Nucleus accumbens (tissue), 56 donors: ENCODE results near the gene RNMT.
A peak's percentile ranks its signal among the peaks of the same experiment; 100 is the strongest.
"Not testable (repeated sequence)": the region's sequence is repeated elsewhere in the genome, so short reads cannot be mapped to it uniquely, and the experiment has no call there.

Experiments used
- DNase-seq, 56 donors: peaks; one replicate each; lab custom pipeline; 2025; lab: John Stamatoyannopoulos, UW

RNMT gene

DNA sequence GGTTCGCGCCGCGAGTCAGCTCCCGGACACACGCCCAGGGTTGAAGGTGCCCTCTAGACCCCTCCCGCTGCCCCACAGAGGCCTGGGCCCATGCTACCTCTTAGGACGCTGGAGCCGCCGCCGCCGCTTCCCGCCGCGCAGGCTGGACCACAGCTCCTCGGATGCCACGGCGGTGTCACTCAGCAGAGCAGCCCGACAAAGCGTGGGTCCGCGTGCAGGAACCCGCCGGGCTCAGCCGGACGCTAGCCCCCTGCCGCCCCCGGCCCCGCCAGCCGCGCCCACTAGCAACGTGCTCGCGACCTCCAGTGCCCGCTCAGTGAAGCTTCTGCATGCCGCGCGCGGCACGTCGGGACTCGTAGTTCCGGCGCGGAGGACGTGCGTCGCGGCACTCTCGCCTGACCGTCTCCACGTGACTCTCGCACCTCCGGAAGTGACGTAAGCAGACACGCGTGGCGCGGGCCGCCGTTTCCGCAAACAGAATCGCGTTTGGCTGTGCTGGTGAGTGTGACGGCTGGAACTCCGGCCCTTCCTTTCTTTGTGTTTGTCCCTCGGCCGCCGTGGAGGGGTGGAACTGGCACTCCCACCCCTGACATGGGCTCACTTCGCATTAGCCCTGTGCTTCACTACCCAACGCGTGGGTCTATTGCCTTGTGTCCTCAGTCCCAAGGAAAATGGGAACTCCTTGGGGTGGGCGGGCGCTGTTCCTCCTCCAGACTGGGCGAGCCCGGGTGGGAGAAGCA is at the start of gene RNMT, which contains the start of gene FAM210A:
Gene RNMT, plus strand, starts transcription at position 442 of the 740 bp plus-strand sequence. CDS start 4,845 bp downstream, outside the sequence.
Gene FAM210A, minus strand, starts transcription at position 327 of the 740 bp plus-strand sequence. CDS start 44,481 bp downstream, outside the sequence.
- DNase-seq = peak; percentile 56 to 98 (median 94)

DNA sequence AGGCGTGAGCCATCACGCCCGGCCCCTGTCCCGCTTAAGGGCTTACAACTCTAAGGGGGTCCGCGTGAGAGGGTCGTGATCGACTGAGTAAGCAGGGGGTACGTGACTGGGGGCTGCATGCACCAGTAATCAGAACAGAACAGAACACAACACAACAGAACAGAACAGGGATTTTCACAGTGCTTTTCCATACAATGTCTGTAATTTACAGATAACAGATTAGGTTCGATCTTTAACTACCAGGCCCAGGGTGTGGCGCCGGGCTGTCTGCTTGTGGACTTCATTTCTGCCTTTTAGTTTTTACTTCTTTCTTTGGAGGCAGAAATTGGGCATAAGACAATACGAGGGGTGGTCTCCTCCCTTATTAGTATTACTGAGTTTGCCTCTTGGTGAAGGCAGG is 49.1 kb upstream of the RNMT start:
- not testable (repeated sequence) for DNase-seq

DNA sequence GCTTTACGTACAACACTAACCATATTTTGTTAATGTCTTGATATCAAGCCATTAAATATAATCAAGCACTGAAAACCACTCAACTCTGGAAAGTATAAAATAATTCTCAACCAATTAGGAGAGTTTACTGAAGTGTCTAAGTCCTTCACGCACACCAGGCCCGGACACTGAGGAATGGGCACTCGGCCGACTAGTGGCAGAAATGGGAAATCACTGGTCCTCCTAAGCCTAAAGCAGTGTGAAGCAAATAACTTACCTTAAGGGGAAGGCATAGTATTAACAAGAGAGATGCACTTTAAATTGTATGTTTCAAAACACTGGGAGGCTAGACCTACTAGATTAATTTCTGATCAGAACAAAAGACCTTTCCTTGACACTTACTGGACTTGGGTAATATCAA is 45.9 kb upstream of the RNMT start:
- DNase-seq = peak in 7 of 56 donors; percentile 4 to 43 (median 12)

DNA sequence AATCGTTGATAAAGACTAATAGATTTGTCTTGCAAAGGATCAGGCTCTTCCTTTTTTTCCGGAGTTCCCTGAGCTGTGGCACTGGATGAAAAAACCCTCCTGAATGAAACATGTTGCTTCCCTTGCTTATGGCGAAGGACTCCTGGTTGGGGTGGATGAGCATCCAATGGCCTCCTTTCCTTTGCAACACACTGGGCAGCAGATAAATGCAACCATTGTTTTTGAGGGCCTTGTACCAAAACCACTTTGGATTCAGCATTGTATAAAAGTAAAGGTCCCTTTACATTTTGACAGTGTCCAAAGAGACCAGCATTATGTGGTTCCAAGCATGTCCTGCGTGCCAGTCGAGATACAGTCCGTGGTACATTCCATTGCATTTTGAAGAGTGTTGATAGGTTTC is 44.8 kb upstream of the RNMT start:
- DNase-seq = peak in 1 of 56 donors; percentile 13

DNA sequence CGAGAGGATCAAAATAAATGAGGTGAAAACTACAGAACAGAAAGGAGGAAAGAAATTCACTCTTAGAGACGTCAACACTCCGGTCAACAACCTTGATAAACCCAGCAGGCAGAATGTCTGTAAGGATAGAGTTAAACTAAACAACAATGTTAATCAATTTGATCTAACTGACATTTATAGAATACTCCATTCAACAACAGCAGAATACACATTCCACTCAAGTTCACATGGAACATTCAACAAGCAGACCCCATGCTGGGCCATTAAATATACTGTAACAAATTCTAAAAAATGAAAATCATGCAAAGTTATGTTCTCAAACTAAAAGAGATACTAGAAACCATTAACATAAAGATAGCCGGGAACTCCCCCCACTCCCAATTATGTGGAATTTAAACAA is 41.9 kb upstream of the RNMT start:
- no peak for DNase-seq

DNA sequence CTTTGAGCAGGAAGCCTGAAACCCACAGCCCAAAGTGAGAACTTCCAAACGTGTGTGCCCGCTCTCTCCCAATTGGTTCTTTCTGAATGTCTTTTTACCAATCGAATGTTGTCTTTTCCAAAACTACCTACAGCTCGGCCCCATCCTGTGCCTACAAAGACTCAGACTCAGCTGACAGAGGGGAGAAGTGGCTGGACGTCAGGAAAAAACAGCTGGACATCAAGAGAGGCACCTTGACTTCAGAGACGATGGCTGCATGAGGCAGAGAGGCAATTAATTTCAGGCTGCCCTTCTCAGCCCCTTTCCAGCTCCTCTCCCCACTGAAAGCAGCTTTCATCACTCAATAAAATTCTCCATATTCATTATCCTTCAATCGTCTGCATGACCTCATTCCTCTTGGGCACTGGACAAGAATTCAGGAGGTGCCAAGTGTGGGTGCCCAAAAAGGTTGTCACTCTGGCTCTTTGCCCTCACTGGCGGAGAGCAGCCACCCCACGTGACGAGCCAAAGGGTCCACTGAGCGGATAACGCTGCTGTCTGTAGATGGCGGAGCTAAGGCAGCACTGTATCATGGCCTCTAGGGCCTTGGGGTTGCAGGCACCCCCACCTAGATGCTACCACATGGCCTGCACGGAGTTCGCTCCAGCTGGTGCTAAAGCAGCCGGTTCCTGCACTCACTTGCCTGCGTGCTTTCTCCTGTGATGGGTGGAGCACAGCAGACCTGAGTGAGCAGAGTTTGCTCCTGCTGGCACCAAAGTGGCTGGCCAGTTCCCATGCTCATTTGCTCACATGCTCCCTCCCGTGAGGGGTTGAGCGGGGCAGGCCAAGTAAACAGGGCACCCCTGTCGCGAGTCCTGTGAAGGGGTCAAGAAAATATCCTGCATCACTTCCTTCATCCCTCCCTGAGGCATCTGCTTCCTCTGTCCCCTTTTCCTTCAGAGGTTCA is 38.0 kb upstream of the RNMT start:
- peak in 2 of 56 donors; percentile 12 to 27 for DNase-seq

DNA sequence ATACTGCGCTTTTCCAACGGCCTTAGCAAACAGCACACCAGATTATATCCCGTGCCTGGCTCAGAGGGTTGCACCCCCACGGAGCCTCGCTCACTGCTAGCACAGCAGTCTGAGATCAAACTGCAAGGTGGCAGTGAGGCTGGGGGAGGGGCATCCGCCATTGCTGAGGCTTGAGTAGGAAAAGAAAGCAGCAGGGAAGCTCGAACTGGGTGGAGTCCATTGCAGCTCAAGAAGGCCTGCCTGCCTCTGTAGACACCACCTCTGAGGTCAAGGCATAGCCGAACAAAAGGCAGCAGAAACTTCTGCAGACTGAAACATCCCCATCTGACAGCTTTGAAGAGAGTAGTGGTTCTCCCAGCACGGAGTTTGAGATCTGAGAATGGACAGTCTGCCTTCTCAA is 36.4 kb upstream of the RNMT start:
- DNase-seq = not testable (repeated sequence)

DNA sequence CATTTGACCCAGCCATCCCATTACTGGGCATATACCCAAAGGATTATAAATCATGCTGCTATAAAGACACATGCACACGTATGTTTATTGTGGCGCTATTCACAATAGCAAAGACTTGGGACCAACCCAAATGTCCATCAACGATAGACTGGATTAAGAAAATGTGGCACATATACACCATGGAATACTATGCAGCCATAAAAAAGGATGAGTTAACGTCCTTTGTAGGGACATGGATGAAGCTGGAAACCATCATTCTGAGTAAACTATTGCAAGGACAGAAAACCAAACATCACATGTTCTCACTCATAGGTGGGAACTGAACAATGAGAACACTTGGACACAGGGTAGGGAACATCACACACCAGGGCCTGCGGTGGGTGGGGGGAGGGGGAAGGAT is 31.1 kb upstream of the RNMT start:
- not testable (repeated sequence) for DNase-seq

DNA sequence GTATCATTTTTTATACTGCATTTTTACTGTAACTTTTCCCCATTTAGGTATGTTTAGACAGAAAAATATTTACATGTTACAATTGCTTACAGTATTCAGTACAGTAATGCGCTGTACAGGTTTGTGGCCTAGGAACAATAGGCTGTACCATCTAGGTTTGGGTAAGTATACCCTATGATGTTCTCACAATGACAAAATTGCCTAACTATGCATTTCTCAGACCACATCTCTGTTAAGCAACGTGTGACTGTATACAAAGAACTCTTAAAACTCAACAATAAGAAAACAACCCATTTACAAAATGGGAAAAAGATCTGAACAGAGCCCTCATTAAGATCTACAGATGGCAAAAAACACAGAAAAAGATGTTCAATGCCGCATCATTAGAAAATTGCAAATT is 29.5 kb upstream of the RNMT start:
- DNase-seq = no peak

DNA sequence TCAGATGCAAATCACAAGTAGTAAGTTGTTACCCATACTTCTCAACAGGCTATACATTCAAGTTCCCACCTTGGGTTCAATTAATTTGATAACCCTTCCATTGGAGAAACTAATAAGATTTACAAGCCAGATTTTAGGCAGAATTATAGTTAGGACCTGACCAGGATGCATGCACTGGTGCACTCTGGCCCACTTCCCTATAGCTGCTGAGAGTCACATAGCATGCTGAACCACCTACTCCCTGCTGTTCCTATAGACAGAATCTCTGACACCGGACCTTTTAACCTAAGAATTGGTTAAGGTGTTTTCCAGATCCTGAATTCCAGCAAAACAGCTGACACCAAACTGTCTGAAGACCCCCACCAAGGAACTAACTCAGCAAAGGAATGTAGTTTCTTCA is 26.3 kb upstream of the RNMT start:
- DNase-seq = no peak

DNA sequence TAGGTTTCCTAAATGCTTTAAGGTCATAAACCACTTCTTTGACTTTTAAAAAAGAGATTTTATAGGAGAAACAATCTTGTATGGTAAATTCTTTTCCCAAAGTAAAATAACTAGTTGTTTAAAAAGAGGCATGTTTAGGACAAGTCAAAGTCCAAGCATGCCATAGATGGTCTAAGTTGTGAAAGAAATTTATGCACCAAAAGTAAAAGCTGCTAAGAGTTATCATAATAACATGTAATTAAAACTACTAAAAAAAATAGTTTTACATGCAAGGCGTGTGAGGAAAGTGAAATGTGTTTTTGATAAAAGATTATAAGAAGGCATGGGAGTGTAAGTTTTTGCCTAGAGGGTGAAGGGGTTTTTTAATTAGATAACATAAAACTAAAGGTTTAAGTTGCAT is 22.6 kb upstream of the RNMT start:
- DNase-seq = no peak

DNA sequence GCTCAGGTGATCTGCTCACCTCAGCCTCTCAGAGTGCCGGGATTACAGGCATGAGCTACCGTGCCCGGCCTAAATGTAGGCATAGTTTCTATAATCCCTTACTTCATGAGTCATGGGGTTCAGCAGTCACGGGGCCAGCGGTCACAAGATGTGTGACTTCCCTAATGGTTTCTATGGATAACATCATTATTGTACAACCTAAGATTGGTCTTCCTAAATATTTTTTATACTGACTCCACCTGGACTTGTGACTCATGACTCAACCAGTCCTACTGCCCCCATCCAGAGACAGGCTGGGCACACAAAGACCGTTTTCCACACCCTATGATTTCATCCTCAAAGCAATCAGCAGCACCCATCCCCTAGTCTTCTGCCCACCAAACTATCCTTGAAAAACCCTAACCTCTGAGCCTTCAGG is 16.1 kb upstream of the RNMT start:
- DNase-seq = no peak

DNA sequence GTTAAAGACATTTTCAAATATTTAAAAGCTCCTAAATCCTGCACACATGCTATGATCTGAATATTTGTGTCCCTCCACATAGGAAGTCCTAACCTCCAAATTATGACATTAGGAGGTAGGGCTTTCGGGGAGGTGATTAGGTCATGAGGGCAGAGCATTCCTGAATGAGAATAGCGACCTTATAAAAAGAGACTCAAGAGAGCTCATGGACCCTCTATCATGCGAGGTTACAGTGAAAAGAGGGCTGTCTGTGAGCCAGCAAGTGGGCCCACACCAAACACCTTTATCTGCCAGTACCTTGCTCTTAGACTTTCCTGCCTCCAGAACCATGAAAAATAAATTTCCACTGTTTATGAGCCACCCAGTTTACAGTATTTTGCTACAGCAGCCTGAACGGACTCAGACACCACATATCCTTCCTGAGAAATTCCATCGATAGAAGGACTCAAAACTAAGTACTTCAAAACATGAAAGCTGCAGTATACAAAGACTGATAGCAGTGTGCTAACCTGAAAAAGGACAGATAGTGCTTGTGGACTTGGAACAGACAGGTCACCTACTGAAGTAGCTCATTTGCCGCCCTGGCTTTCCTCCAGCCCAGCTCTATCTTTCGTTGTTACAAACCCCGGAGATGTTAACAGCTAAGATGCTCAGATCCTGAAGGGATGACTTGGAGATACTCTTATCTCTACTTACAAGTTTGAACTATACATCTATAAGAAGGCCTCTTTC is 13.9 kb upstream of the RNMT start:
- DNase-seq = no peak

DNA sequence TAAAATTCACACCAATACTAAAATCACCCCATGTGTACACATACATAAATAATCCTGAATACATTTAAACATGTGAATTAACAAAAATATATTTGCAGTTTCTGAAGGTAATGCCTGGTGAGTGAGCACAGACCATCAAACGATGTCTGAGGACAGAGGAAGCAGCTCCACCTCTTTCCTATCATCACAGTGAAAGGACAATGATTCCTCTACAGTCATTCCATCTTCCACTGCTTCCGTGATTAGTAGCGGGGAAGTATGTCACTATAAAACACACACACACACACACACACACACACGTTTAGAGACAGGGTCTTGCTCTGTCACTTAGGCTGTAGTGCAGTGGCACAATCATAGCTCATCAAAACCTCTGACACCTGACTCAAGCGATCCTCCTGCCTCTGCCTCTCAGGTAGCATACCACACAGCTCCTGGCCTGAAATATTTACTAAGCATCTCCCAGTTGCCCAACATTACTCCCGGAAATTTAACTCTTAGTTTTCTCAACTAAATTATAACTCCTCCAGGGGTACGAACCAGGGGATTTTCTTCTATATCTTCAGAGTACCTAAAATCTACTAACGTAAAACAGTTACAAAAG is 12.9 kb upstream of the RNMT start:
- no peak for DNase-seq

DNA sequence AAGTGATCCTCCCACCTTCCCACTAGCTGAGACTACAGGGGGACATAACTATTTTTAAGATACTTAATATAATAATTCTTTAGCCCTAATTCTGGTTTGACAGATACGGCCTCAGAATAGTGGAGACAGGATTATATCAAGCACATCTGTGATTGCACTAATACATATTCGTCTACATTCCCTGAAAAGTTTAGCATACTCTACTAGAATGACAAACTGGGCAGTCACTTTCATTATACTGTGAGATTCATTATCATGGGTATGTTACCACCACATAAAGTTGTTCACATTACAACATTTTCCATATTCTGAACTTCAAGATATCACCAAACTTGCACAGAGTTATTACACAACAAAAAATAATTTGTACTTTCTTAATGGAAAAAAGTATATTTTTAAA is 11.1 kb upstream of the RNMT start:
- DNase-seq = no peak

DNA sequence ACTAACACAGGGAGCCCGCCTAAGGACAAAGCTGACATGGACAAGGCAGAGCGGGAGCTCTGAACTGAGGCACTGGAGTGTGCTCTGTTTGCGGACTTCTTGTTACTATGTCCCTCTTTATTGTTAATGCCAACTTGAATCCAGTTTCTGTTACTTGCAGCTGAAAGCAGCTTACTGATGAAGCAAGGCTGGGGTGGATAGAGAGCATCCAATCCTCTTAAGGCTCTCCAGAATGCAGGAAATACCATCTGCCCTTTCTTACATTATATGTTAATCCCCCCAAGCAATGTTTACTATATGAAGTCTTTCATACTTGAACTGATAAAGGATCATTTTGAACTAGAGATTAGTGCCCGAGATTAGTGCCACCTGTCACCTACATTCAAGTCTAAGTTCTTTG is 9.6 kb upstream of the RNMT start:
- no peak for DNase-seq

DNA sequence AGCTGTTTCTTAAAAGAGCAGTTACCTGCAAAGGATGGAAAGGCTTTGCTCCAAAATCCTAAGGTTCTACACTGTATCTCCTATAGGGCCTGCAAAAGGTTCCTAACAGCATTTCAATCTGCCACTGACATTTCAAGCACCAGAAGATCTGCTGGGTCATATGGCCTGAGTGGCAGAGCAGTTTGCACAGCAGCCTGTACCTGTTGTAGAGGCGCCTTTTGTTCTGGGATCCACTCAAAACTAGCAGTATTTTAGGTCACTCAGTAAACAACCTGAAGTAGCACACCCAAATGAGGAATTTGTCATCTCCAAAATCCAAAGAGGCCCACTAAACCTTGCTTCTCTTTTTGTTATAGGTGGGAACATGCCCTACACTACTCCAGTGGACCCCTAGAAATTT is 6.3 kb upstream of the RNMT start:
- DNase-seq = no peak

DNA sequence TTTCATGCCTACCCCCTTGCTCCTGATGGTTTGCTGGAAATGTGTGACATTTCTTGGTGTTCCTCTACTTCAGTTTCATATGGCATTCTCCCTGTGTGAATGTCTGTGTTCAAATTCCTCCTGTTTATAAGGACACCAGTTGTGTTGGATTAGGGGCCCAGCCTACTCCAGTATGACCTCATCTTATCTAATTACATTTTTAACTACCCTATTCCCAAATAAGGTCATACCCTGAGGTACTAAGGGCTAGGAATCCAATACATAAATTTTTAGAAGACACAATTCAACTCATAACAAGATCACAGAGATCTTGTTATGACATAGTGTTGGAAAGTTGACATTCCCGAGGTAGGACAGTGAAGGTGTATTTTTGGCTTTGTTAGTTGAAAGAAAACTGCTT is 5.6 kb upstream of the RNMT start:
- no peak for DNase-seq

DNA sequence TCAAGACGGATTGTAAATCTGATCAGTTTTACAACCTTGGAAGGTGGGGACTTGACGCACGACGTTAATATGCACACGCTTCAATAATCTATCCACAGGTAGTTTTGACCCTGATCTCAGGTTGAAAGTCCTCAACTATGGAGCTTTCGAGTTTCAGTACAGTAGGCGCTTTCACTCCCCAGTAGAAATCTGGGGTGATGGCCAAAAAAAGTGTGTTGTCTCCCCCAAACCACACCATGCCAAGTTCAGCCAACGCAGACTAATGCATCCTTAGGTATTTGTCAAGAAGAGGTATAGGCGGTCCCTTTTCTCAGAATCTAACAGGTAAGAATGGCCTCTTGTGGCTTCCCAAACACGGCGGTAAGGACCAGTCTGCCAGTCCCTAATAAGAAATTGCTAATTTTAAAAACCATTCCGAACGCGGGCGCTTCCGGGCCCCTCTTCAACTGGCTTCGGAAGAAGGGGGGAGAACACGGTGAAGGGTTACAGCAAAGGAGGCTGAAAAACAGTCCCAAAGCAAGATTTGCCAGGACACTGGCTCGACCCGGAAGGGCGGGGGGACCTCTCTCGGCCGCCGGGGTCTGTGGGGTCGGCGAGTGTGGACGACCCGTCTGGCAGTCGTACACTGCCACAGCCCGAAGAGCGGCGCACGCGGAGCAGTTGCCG is 774 bp upstream of the RNMT start:
- DNase-seq = peak in 6 of 56 donors; percentile 20 to 43 (median 29)

DNA sequence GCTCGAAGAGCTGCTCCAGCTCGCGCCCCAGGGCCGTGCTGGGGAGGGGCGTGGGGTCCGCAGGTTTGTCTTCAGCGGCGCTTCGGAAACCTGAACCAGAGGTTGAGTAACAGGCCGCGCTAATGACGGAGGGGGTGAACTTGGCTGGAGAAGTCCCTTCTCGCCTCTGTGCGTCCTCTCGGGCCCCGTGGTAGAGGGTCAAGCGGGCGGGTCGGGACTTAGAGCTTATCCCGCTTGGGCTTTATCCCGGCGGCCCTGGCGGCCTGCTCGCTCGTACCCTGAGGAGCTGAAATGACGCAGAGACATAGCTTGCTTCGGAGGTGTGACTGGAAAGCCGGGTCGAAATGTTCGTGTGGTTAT is 479 bp downstream of the RNMT start:
- DNase-seq = peak in 22 of 56 donors; percentile 22 to 74 (median 58)
